ENCODE measurements around the gene HJURP.
"Not testable (repeated sequence)": the region's sequence is repeated elsewhere in the genome, so short reads cannot be mapped to it uniquely, and the experiment has no call there.

Gene HJURP, protein sequence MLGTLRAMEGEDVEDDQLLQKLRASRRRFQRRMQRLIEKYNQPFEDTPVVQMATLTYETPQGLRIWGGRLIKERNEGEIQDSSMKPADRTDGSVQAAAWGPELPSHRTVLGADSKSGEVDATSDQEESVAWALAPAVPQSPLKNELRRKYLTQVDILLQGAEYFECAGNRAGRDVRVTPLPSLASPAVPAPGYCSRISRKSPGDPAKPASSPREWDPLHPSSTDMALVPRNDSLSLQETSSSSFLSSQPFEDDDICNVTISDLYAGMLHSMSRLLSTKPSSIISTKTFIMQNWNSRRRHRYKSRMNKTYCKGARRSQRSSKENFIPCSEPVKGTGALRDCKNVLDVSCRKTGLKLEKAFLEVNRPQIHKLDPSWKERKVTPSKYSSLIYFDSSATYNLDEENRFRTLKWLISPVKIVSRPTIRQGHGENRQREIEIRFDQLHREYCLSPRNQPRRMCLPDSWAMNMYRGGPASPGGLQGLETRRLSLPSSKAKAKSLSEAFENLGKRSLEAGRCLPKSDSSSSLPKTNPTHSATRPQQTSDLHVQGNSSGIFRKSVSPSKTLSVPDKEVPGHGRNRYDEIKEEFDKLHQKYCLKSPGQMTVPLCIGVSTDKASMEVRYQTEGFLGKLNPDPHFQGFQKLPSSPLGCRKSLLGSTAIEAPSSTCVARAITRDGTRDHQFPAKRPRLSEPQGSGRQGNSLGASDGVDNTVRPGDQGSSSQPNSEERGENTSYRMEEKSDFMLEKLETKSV

DNA sequence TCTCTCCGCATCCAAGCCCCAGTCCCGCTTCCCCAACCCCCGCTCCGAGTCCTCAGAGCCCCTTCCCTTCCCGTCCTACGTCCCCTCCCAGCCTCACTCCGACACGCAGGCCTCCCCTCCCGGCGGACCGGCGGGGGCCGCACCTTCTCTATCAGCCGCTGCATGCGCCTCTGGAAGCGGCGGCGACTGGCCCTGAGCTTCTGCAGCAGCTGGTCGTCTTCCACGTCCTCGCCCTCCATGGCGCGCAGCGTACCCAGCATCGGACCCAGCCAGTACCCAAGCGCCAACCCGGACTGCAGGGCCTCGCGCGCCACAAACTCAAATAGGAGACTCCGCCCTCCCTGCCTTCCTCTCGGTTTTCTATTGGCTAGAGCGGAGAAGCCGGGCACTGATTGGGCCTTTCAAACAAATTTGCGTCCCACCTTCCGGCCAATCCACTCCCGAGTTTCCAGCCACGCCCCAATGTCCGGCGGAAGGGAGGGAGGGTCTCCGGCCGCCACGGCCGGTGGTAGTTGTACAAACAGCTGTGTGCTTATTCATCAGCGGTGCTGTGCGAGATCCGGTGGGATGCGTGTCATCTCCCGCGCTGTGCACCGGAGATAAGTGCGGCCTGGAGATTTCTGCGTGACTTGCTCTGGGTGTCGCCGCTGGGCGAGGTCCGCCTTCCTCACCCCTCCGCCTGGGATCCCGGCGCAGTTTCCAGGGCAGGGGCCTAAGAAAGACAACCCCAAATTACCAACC is at the start of gene HJURP:
Gene HJURP (minus strand): TSS at position 295 of the 741 bp plus-strand sequence. CDS start 35 bp downstream, at position 260.
- peak; percentile 98 for DNase-seq (ENCODE audit: low read depth, low spot score)

DNA sequence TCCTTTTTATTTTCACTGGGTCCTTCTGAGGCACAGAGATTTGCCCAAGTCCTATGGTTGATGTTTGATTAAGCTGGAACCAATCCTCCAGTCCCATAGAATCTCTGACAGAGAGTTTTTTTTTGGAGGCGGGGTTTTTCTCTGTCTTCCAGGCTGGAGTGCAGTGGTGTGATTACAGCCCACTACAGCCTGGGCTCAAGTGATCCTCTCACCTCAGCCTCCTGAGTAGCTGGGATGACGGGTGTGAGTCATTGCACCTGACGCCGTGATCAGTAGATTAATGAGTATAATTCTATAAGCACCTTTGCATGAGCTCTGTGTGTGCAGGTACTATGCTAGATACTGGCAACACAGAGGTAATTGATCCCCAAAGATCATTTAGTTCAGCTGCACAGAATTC is 47.5 kb upstream of the HJURP start:
- no peak for DNase-seq (ENCODE audit: low read depth, low spot score)

DNA sequence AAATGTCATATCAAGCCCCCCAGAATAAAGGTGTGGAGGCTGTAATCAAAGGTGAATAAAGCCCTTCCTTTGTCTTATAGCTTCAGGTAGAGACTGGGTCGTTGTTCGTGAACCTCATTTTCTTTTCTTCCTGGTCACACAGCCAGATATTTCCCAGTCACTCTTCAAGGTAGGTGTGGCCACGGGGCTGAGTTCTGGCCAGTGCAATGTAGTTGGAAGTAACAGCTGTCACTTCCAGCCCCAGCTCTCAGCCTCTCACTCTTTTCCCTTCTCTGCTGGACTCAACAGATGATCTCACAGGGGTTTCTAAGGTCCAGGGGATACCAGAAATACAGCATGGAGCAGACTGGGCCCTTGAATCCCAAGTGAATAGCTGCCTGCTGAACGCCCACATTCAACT is 47.0 kb upstream of the HJURP start:
- DNase-seq (ENCODE audit: low read depth, low spot score): no peak

DNA sequence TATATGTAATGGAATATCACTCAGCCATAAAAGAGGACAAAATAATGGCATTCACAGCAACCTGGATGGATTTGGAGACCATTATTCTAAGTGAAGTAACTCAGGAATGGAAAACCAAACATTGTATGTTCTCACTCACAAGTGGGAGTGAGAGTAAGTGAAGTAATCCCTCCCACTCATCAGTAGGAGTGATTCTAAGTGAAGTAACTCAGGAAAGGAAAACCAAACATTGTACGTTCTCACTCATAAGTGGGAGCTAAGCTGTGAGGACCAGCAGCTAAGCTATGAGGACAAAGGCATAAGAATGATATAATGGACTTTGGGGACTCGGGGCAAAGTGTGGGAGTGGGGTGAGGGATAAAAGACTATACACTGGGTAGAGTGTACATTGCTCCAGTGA is 41.9 kb upstream of the HJURP start:
- not testable (repeated sequence) for DNase-seq (ENCODE audit: low read depth, low spot score)

DNA sequence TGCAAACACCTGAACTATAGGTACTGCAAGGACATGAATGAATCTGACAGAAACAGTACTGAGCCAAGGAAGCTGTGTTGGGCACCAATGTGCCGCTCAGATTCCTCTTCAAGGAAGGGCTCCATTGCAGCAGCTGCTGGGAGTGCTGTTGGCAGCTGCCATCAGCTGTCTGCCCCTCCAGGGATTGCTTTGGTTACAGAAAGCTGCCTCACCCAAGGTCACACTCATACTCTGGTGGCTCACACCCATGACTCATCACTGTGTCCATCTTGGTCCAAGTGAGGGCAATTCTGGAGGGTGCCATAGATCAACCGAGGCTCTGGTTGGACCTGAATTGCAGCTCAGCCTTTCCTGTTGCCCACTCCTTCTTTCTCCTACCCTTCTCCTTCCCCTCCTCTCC is 38.5 kb upstream of the HJURP start:
- no peak for DNase-seq (ENCODE audit: low read depth, low spot score)

DNA sequence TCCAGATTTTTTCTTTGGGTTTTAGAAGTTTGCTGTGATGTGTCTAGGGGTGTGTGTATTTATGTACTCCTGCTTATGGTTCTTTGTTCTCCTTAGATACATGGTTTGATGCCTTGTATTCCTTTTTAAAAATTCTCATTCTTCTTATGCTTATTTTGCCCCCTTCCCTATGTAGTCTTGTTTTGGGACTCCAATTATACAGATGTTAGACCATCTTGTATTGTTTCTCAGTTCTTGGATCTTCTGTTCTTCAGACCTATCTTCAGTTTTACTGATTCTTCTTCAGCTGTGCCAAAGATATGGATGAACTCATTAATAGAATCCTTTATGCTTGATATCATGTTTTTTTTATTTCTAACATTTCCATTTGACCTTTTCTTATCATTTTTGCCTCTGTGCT is 28.0 kb upstream of the HJURP start:
- DNase-seq (ENCODE audit: low read depth, low spot score): no peak

DNA sequence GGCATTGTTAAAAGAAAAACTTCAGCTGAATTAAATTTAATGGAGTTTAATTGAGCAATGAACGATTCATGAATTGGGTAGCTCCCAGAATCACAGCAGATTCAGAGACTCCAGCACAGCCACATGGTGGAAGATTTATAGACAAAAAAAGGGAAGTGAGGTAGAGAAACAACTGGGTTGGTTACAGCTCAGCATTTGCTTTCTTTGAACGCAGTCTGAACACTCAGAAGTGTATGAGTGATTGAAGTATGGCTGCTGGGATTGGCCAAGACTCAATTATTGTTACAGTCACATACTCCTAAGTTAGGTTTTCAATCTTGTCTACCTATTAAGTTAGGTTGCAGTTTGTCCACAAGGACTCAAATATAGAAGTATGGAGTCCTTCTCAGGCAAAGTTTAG is 17.8 kb upstream of the HJURP start:
- not testable (repeated sequence) for DNase-seq (ENCODE audit: low read depth, low spot score)

DNA sequence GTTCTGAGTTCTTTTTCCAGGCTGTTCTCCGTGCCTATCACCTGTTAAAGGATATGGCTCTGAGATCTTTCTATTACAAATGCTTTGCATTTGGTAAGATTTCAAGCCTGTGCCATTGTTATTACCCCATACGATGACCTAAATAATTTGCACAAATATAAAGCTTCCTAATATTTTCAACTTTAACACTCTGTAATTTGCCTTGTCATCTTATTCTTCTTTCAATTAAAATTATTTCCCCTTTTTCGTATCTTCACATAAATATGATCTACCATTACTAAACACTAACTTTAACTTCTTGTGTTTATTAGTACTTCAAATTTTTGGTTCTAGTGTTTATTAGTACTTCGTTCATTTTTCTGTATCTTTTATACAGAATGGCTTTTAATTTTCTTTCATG is 17.1 kb upstream of the HJURP start:
- DNase-seq (ENCODE audit: low read depth, low spot score): no peak

DNA sequence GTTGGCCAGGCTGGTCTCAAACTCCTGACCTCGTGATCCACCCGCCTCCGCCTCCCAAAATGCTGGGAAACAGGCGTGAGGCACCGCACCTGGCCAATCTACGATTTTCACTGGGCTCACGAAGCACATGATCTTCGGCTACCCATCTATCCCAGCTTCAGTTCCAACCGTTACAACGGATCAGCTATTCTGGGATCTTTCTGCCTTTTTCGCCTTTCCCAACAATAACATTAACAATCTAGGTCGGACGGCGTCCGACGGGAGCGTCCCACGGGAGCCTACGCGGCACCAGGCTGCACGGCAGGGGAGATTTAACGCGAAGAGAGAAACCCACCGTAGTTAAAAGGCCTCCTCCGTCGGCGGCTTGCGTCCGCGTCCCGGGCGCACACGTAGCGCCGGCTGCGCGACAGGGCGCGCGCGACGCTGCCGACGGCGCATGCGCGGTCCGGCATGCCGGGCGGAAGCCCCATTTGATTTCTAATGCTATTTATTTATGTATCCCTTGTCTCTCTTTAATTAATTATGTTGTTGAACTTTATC is 13.7 kb upstream of the HJURP start, which contains the start of gene MSL3B:
Gene MSL3B (minus strand): TSS at position 394 of the 540 bp plus-strand sequence.
- peak; percentile 78 for DNase-seq (ENCODE audit: low read depth, low spot score)

DNA sequence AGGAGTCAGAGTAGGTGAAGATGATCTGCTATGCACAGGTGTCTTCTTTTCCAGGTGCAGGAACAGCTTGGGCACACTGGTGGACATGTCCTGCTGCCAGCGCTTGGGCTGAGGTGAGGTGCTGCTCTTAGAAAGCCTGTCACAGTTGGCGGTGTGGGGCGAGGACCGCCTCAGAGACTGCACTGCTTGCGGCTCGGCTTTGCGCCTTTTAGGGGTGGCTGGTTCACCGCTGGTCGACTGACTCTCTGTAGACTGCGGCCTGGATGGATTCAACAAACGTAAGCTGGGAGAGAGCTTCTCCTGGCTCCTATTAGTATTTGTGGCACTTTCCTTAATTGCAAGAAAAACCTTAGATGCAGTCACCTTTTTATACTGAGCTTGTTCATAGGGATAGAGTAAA is 12.1 kb upstream of the HJURP start:
- DNase-seq (ENCODE audit: low read depth, low spot score): no peak

DNA sequence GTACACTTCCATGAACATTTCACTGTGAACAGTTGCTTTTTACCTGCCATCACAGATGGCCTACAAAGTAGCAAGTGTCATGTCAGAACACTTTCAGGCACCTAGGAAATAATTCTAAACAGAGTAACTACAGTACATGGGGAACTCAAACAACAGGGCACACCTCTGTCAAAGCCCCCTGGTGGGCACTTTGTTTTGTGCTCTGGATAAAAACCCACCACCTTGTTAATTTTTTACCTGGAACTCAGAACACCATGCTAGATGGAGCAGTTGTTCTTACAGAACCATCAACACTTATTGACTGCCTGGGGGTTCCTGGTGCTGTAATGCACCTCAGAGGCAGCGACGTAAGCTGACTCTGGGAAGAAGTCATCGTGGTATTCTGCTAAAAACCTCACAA is 11.5 kb upstream of the HJURP start:
- DNase-seq (ENCODE audit: low read depth, low spot score): no peak

DNA sequence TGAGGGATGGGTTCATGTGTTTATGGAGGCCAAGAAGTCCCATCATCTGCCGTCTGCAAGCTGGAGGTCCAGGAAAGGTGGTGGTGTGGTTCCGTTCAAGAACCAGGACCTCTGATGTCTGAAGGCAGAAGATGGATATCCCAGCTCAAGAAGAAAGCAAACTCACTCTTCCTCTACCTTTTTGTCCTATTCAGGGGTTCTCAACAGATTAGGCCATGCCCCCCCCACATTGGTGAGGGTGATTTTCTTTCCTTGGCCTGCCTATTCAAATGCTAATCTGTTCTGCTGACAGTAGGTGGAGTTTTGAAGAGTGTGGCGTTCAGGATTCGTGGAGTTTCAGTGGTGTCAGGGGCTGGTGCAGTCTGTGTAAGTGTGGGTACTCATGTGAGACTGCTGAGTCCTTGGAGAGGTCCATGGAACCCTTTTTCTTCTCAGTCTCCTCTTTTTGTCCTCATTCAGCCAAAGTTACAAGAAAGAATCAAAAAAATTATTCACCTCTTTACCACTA is 8.0 kb upstream of the HJURP start:
- DNase-seq (ENCODE audit: low read depth, low spot score): no peak

DNA sequence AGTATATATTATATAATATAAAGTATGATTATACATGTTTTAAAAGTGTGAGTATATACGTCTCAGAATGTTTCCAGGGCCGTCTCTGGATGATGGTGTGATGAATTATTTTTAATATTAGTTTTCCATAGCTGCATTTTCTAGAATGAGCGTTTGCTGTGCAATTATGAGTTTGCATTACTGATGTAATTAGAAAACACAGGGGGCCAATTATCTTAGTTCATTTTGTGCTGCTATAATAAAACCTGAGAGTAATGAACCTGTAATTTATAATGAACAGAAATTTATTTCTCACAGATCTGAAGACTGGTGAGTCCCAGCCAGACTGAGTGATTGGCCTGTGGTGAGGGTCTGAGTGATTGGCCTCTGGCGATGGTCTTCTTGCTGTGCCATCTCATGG is 4.0 kb upstream of the HJURP start:
- no peak for DNase-seq (ENCODE audit: low read depth, low spot score)

DNA sequence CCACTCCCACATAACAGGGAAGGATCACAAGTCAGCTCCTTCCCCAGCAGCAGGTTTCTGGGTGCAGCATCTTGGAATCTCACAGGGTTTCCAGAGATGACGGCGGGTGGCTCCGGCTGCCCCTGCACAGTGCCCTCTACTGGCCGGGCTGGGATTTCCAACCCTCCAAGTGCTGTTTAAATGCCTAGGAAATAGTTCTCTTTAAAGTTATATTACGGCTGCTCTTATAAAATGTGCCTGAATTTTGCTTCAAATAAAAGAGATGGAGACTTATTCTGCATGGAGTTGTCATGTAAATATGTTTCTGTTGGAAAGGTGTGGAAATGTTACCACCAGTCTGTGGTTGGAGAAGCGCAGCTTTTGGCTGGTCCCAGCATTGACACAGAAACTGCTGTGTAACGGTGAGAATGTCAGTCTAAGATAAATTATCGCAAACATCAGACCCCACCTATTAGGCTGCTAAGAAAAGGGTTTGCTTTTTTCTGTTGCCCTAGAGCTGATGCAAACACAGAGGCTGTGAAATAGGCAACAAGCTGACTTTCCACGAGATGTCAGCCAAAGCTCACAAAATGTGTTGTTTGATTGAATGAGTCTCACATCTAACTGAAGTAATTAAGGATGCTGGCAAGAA is 3.3 kb upstream of the HJURP start:
- no peak for DNase-seq (ENCODE audit: low read depth, low spot score)

DNA sequence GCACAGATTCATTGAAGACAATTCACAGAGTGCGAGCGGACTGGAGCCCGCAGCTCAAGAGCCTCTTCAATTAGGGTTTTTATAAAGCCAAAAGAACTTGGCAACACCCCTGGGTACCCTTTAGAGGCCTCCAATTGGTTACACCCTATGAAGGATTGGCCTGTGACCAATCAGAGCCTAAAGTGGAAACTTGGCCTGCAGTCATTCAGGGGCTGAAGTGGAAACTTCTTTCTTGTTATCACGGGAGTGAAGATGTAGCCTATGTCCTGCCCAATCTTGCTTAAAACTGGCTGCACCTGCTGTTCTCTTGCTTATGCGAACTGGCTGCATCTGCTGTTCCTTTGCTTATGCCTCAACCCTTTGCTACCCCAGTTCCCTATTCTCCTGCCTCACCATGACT is 1.8 kb upstream of the HJURP start:
- DNase-seq (ENCODE audit: low read depth, low spot score): no peak

DNA sequence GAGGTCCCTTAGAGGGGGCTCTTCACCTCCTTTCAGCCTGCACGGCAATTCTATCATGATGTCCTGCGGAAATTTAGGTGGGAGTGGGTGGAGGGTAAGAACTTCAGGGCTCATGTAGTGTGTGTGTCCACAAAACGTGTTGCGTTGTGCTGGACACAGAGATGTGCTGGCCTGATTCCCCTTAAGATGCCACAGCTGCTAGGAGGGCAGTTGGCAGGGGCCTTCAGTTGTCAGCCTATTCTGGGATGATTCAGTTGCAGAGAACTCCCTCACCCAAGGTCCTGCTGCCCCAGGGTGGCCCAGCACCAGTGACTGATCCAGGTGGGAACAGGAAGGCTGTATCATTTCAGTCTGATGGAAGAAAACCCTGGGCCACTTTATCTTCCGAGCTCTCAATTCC is 1.0 kb upstream of the HJURP start:
- DNase-seq (ENCODE audit: low read depth, low spot score): no peak

DNA sequence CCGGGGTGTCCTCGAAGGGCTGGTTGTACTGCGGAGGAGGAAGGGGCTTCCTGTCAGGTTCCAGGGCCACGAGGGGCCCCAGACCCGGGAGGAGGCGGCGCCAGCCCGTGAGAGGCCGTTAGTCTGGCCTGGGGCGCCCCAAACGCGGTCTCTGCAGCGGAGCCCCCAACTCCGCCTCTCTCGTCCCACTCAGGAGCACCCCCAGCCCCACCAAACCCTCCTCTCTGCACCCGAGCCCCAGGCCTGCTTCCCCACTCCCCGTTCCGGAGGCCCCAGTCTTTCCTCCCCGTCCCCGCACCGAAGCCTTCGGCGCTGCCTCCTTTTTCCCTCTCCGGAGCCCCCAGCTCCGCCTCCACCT is 473 bp downstream of the HJURP start:
- peak; percentile 13 for DNase-seq (ENCODE audit: low read depth, low spot score)

DNA sequence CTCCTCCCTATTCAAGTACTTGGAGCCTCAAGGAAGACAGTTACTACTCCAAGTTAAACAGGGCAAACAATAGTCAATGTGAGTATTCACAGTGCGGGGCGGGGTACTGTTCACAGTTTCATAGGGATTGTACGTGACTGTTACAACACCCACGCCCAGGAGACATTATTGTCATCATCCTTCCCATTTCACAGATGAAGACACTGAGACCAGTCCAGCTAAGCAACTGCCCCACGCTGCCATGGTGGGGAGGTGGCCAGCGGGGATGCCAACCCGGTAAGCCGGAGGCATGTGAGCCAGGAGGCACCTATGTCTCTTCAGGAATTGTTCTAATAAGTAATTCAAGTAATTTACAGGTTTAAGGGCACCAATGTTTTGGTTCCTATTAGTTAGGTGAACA is 982 bp downstream of the HJURP start:
- DNase-seq (ENCODE audit: low read depth, low spot score): no peak

DNA sequence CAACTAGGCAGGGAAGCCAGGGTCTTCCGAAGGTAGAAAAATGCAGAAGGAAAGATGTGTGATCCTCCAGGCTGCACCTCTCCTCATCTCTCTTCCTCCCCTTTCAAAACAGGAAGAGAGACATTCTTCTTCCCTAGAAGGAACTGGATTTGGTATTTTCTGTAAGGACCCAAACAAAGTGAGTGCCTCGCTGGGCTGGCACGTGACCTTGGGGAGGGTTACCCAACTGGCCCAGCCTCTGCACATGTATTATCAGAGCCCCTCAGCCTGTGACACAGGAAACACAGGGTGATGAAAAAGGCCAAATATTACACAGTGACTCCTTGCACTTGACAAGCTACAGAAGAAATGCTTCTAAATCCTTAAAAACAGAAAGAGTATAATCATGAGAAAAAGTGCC is 2.3 kb downstream of the HJURP start:
- DNase-seq (ENCODE audit: low read depth, low spot score): no peak

DNA sequence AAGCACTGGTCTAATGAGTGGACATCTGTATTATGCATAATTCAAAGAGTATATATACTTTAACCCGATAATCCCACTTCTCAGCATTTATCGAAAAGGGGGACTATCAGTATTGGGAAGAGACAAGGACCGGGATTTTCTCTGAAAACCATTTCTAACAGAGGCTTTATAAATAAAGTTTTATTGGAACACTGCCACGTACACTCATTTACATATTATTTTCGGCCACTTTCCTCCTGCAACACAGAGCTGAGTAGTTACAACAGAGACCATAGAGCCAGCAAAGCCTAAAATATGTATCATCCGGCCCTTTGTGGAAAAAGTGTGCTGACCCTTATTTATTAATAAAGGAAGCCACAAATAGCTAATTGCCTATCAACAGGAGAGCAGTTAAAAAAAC is 3.2 kb downstream of the HJURP start:
- no peak for DNase-seq (ENCODE audit: low read depth, low spot score)

DNA sequence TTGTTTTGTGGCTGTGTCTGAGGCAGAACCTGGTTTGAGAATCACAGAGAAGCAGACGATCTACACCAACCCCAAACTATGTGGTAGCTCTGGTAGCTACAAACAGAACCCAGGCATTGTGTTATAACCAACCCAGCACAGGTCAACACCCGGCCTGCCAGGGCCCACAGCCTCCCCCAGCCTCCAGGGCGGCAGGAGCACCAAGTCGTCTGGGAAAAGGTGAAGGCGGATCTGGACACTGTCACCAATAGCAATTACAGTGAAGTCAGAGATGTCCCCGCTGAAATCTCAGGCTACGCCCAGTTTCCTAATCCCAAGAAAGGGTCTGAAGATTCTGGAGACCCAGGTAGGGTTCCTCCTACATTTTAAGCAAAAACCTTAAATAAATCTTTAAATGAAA is 3.6 kb downstream of the HJURP start:
- no peak for DNase-seq (ENCODE audit: low read depth, low spot score)
